Measurements from ENCODE around the gene VSIG8.
"Not testable (repeated sequence)": the region's sequence is repeated elsewhere in the genome, so short reads cannot be mapped to it uniquely, and the experiment has no call there.

VSIG8 gene

GRCh38 chr1:159900086-159900680, 37.7 kb upstream of the VSIG8 start, which contains the start of gene CFAP45:
TSS of gene CFAP45 (minus strand) at chr1:159900165. CDS start at chr1:159900098, 67 bp downstream.
- no peak within 1 kb of the TSS for H3K4me3 ChIP-seq (ENCODE audit: low read depth, low read length)
- no peak for TF ChIP-seq CTCF (IDR thresholded peaks at IDR 0.05; ENCODE audit: borderline replicate concordance, insufficient read depth, low read depth, low read length)

GRCh38 chr1:159899634-159900033, 37.2 kb upstream of the VSIG8 start:
- H3K4me3 ChIP-seq (ENCODE audit: low read depth, low read length): not testable (repeated sequence)

GRCh38 chr1:159898527-159898926, 36.1 kb upstream of the VSIG8 start:
- no peak for TF ChIP-seq CTCF (IDR thresholded peaks at IDR 0.05; ENCODE audit: borderline replicate concordance, insufficient read depth, low read depth, low read length)
- H3K4me3 ChIP-seq (ENCODE audit: low read depth, low read length): no peak overlapping the region

GRCh38 chr1:159897962-159898361, 35.5 kb upstream of the VSIG8 start:
- no peak overlapping the region for H3K4me3 ChIP-seq (ENCODE audit: low read depth, low read length)
- TF ChIP-seq CTCF (IDR thresholded peaks at IDR 0.05; ENCODE audit: borderline replicate concordance, insufficient read depth, low read depth, low read length): no peak

- no peak for TF ChIP-seq CTCF (IDR thresholded peaks at IDR 0.05; ENCODE audit: borderline replicate concordance, insufficient read depth, low read depth, low read length)
- no peak overlapping the region for H3K4me3 ChIP-seq (ENCODE audit: low read depth, low read length)
Observed at GRCh38 chr1:159896546-159896930, 34.1 kb upstream of the VSIG8 start.

- H3K4me3 ChIP-seq (ENCODE audit: low read depth, low read length): no peak overlapping the region
- no peak for TF ChIP-seq CTCF (IDR thresholded peaks at IDR 0.05; ENCODE audit: borderline replicate concordance, insufficient read depth, low read depth, low read length)
Observed at GRCh38 chr1:159895836-159896545, 33.5 kb upstream of the VSIG8 start.

- no peak overlapping the region for H3K4me3 ChIP-seq (ENCODE audit: low read depth, low read length)
- TF ChIP-seq CTCF (IDR thresholded peaks at IDR 0.05; ENCODE audit: borderline replicate concordance, insufficient read depth, low read depth, low read length): no peak
Observed at GRCh38 chr1:159895286-159895685, 32.8 kb upstream of the VSIG8 start.

All from GM12875 (cell line).